ENCODE data around the gene RASL12. TPM values are rescaled to one million over a fixed set of nuclear protein-coding genes. Genes with fewer than 3 reads are reported as not detected.

Gene RASL12
- total RNA-seq, 1 donor from 2014 or later = 1.5 TPM

DNA sequence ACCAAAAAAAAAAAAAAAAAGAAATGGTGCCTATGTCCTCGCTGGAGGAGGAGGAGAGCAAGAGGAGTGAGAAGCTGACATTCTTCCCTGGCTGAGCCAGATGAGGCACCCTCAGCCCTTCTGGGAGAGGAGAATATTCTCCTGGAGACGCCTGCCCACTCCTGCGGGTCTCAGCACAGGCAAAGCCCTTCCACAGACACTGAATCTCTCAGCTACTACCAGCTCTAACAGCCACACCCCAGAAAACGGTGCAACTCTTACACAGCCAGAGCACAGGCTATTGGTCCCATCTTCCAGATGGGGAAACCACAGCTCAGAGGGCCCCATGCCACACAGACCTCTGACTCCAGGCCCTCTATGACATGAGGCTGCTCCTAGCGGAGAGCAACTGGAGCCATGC, 5.7 kb downstream of the RASL12 start:
- DNase-seq (ENCODE audit: low read depth, low spot score) = no peak
- H3K27ac Mint-ChIP-seq (ENCODE audit: unreplicated experiment) = no peak overlapping the region
- peaks cover 19% of the 10 kb centered on the region for H3K27me3 Mint-ChIP-seq (ENCODE audit: low read depth)
- TF ChIP-seq, protein P1, sequence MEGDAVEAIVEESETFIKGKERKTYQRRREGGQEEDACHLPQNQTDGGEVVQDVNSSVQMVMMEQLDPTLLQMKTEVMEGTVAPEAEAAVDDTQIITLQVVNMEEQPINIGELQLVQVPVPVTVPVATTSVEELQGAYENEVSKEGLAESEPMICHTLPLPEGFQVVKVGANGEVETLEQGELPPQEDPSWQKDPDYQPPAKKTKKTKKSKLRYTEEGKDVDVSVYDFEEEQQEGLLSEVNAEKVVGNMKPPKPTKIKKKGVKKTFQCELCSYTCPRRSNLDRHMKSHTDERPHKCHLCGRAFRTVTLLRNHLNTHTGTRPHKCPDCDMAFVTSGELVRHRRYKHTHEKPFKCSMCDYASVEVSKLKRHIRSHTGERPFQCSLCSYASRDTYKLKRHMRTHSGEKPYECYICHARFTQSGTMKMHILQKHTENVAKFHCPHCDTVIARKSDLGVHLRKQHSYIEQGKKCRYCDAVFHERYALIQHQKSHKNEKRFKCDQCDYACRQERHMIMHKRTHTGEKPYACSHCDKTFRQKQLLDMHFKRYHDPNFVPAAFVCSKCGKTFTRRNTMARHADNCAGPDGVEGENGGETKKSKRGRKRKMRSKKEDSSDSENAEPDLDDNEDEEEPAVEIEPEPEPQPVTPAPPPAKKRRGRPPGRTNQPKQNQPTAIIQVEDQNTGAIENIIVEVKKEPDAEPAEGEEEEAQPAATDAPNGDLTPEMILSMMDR (conservative IDR thresholded peaks at IDR 0.05) = no peak
- H3K36me3 Mint-ChIP-seq (ENCODE audit: low read depth) = no peaks in the 10 kb centered on the region
- H3K9me3 Mint-ChIP-seq = no peaks in the 10 kb centered on the region
- no peak overlapping the region for H3K4me3 Mint-ChIP-seq
- H3K4me1 Mint-ChIP-seq = peaks cover 27% of the 10 kb centered on the region

DNA sequence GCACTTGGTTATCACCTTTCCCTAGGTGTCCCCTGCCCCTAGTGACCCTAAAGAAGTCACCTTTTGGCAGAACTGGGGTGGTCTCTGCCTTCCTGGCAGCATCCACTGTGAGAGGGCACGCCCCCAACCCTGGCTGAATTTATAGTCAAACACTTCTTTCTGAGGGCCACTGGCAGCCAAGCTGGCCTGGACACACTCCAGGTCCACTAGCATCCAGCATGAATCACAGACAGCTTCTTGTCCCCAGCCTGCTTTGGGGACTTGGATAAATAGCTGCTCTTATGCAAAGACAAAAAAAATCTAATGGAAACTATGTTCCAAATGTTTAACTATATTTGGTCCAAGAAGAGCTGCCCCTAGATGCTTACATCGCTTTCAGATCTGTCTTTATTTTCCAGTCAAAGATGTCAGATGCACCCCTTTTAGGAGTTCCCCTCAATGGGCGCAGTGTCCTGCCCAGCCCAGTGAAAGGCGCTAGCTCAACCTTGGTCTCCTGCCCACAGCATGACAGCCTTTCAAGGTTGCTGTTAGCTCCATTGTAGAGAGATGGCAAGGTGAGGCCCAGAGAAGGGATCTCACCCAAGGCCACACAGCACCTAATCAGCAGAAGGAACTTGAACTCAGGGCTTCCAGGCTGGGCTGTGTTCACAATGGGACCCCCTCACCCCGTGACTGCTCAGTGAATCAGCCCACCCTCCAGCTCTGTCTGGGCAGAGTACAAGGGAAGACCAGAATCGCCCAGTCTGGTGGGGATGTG, 7.0 kb downstream of the RASL12 start:
- Mint-ChIP-seq H3K36me3 (ENCODE audit: low read depth) (no peaks in the 10 kb centered on the region), H3K9me3 (no peaks in the 10 kb centered on the region), H3K27ac (ENCODE audit: unreplicated experiment) (no peak overlapping the region)

DNA sequence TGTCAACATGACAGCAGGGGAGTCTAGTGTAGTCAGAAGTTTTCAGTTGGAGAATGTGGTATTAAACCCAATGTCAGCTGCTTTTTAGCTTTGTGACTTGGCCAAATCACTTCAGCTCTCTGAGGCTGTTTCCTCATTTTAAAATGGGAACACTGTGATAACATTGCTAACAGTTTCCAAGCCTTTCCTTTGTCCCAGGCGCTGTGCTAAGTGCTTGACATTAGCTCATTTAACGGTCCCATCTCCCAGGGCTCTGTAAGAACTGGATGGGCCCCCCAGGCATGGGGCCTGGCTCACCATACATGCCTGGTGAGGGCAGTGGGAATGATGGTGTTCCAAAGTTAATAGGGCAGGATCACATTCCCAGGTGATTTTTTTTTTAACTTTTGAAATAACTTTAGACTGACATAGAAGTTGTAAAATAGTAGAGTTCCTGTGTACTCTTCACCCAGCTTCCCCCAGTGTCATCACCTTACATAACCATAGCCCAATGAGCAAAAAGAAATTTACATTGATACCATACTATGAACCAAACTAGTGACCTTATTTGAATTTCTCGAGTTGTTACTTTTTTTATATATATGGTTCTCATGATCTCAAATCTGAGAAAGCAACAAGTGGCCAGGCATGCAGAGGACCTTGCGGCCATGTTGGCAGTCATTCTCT, 7.7 kb downstream of the RASL12 start:
- Mint-ChIP-seq H3K9me3 (no peaks in the 10 kb centered on the region), H3K27ac (ENCODE audit: unreplicated experiment) (no peak overlapping the region), H3K4me3 (no peak overlapping the region), H3K4me1 (peaks cover 24% of the 10 kb centered on the region), H3K36me3 (ENCODE audit: low read depth) (no peaks in the 10 kb centered on the region), H3K27me3 (ENCODE audit: low read depth) (no peaks in the 10 kb centered on the region)
- TF ChIP-seq, protein P1 (conservative IDR thresholded peaks at IDR 0.05) = no peak
- DNase-seq (ENCODE audit: low read depth, low spot score) = no peak

More for the DNA sequence above, 7.0 kb downstream of the RASL12 start:
- Mint-ChIP-seq H3K27me3 (ENCODE audit: low read depth) (peaks cover 6% of the 10 kb centered on the region), H3K4me1 (peaks cover 26% of the 10 kb centered on the region), H3K4me3 (no peak overlapping the region)
- TF ChIP-seq, protein P1 (conservative IDR thresholded peaks at IDR 0.05) = no peak
- DNase-seq (ENCODE audit: low read depth, low spot score) = no peak

DNA sequence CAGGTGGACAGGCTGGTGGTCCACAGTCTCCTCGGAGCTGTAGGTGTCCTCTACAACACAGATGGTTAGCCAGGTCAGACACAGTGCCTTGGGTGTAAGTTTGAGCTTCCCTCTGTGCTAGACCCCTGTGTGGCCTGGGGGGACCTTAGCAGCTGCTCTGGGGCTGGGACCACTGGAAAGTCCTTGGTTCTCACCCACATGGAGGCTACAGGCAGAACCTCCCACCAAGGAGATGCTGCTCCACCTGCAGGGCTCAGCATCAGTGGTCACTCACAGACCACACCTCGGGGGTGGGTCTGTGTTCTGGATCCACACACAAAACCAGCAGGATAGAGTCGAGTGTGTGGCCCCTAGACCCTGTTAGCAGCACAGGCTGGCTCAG, 8.4 kb downstream of the RASL12 start:
- H3K27me3 Mint-ChIP-seq (ENCODE audit: low read depth) = no peaks in the 10 kb centered on the region
- H3K4me3 Mint-ChIP-seq = no peak overlapping the region
- TF ChIP-seq, protein P1 (conservative IDR thresholded peaks at IDR 0.05) = no peak
- no peaks in the 10 kb centered on the region for H3K9me3 Mint-ChIP-seq
- no peaks in the 10 kb centered on the region for H3K36me3 Mint-ChIP-seq (ENCODE audit: low read depth)
- no peak for DNase-seq (ENCODE audit: low read depth, low spot score)
- H3K27ac Mint-ChIP-seq (ENCODE audit: unreplicated experiment) = no peak overlapping the region
- H3K4me1 Mint-ChIP-seq = peaks cover 25% of the 10 kb centered on the region

DNA sequence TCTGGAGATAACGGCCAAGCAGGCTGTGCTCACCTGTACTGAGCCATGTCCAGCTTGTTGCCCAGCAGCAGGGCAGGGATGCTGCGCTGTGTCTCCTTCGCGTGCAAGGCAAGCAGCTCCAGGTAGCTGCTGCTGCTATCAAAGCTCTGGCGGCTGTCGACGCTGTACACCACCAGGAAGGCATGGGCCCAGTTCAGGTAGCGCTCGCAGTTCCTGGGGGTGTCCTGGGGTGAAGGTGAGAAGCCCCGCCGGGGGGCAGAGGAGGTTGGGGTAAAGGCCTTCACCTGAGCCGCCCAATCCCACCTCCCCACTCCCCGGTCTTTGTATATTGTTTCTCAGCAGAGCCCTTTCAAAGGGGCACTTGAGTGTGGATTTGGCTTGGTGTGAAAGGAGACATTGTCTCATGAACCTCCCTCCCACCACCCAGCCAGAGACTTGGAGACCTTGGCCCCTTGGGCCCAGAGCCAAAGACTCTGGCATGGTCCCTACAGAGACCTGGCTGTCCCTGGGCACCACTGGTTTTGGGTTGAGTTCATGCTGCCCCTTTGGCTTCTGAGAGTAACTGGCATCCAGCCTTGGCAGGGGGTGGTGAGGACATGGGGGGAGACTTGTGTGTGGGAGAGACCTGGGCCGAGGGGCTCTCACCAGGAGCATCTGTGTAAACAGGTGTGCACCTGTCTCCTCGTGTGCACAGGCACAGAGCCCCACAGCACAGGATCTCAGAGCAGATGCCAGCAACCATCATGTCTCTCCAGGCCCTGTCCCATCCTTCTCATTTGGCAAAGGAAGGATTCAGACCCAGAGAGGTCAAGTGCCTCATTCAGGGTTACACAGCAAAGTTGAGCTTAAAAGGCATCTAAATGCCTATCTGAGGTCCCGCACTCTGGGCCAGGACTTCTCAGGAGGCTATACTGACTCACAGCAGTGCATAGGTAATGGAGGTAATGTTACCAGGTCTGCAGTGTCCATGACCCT, 9.1 kb downstream of the RASL12 start:
- no peaks in the 10 kb centered on the region for H3K27me3 Mint-ChIP-seq (ENCODE audit: low read depth)
- H3K4me1 Mint-ChIP-seq = peaks cover 28% of the 10 kb centered on the region
- H3K36me3 Mint-ChIP-seq (ENCODE audit: low read depth) = no peaks in the 10 kb centered on the region
- TF ChIP-seq, protein P1 (conservative IDR thresholded peaks at IDR 0.05) = no peak
- no peak for DNase-seq (ENCODE audit: low read depth, low spot score)
- no peak overlapping the region for H3K4me3 Mint-ChIP-seq
- H3K9me3 Mint-ChIP-seq = no peaks in the 10 kb centered on the region
- no peak overlapping the region for H3K27ac Mint-ChIP-seq (ENCODE audit: unreplicated experiment)

Data from neural crest cell (in vitro differentiated cells).